ENCODE data around the gene IYD.

DNA sequence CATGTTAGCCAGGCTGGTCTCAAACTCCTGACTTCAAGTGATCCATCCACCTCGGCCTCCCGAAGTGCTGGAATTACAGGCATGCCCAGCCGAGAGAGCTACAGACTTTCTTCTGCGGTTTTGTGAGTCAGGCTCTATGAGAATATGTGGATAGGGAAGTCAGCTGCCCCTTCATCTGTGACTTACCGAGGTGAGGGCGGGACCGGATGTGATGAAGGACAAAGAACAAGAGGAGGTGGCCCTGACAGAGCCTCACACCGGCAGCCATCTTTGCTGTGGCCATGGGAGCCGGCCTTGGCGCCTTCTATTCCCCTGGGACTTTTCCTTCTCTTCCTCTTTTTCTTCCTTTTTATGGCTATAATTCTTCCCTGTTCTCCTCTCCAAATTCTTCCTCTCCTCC lies 67.0 kb downstream of the IYD start:
- TF ChIP-seq CTCF (conservative IDR thresholded peaks at IDR 0.05 in 1 of 2, IDR thresholded peaks at IDR 0.05 in 1 of 2; ENCODE audit: extremely low read depth in 1 of 2, insufficient read depth in 1 of 2, low read depth in 1 of 2, low read length in 2 of 2): no peak
- TF ChIP-seq EZH2 (IDR thresholded peaks at IDR 0.05; ENCODE audit: borderline replicate concordance, low read length): no peak
